Muscle layer of duodenum (tissue), 2 donors: Measurements from ENCODE around the gene MUC2.

ENCODE experiments used
- H3K27ac ChIP-seq: one replicate; pipeline ENCODE4 v1.7.0; 2013; ENCODE audit warnings: mild to moderate bottlenecking, low read length
- H3K27me3 ChIP-seq: one replicate; pipeline ENCODE4 v1.7.0; 2013; ENCODE audit warnings: low read depth, mild to moderate bottlenecking, control low read depth, low read length
- H3K36me3 ChIP-seq, 2 donors: one replicate each; pipeline ENCODE4 v1.7.0; 2013; ENCODE audit warnings: low read length in 2 of 2, control low read depth in 1 of 2, mild to moderate bottlenecking in 1 of 2; ENCODE audit not compliant: insufficient read depth in 2 of 2, control insufficient read depth in 1 of 2
- H3K4me1 ChIP-seq, 2 donors: one replicate each; pipeline ENCODE4 v1.7.0; 2013; ENCODE audit warnings: low read length in 2 of 2, mild to moderate bottlenecking in 2 of 2, control low read depth in 1 of 2, moderate library complexity in 1 of 2; ENCODE audit not compliant: insufficient read depth in 2 of 2, control insufficient read depth in 1 of 2
- H3K4me3 ChIP-seq, 2 donors: one replicate each; pipeline ENCODE4 v1.7.0; 2013; ENCODE audit warnings: low read length in 2 of 2, low read depth in 1 of 2, mild to moderate bottlenecking in 1 of 2
- H3K9me3 ChIP-seq, 2 donors: one replicate each; pipeline ENCODE4 v1.7.0; 2013; ENCODE audit warnings: low read length in 2 of 2, control low read depth in 1 of 2, mild to moderate bottlenecking in 1 of 2; ENCODE audit not compliant: control insufficient read depth in 1 of 2
- donor health status: healthy.

The MUC2 gene

GRCh38 chr11:1117992-1118391 lies 43.3 kb downstream of the MUC2 start:
- Histone ChIP-seq H3K27ac (no peak overlapping the region), H3K27me3 (no peaks in the 10 kb centered on the region), H3K4me1 (no peaks in the 10 kb centered on the region), H3K36me3 (no peaks in the 10 kb centered on the region), H3K9me3 (no peaks in the 10 kb centered on the region), H3K4me3 (no peak overlapping the region)

GRCh38 chr11:1118755-1119603 lies 44.3 kb downstream of the MUC2 start:
- Histone ChIP-seq H3K27ac (no peak overlapping the region), H3K4me3 (no peak overlapping the region), H3K9me3 (no peaks in the 10 kb centered on the region), H3K36me3 (no peaks in the 10 kb centered on the region), H3K4me1 (no peaks in the 10 kb centered on the region), H3K27me3 (no peaks in the 10 kb centered on the region)

GRCh38 chr11:1119604-1120146 lies 45.0 kb downstream of the MUC2 start:
- no peaks in the 10 kb centered on the region for H3K27me3 ChIP-seq
- no peaks in the 10 kb centered on the region for H3K4me1 ChIP-seq

GRCh38 chr11:1120532-1121330 lies 46.1 kb downstream of the MUC2 start:
- Histone ChIP-seq H3K4me3 (no peak overlapping the region), H3K27me3 (no peaks in the 10 kb centered on the region), H3K9me3 (no peaks in the 10 kb centered on the region), H3K27ac (no peak overlapping the region), H3K4me1 (no peaks in the 10 kb centered on the region), H3K36me3 (no peaks in the 10 kb centered on the region)

More at GRCh38 chr11:1119604-1120146, 45.0 kb downstream of the MUC2 start:
- H3K27ac ChIP-seq, result no peak overlapping the region
- no peaks in the 10 kb centered on the region for H3K9me3 ChIP-seq
- H3K36me3 ChIP-seq, result no peaks in the 10 kb centered on the region
- no peak overlapping the region for H3K4me3 ChIP-seq

- Histone ChIP-seq H3K36me3 (no peaks in the 10 kb centered on the region), H3K4me1 (no peaks in the 10 kb centered on the region), H3K27ac (no peak overlapping the region), H3K4me3 (no peak overlapping the region), H3K9me3 (no peaks in the 10 kb centered on the region), H3K27me3 (no peaks in the 10 kb centered on the region)
Observed at GRCh38 chr11:1121331-1121812, 46.7 kb downstream of the MUC2 start.

GRCh38 chr11:1121813-1122663 lies 47.4 kb downstream of the MUC2 start:
- Histone ChIP-seq H3K4me3 (no peak overlapping the region), H3K9me3 (no peaks in the 10 kb centered on the region), H3K4me1 (no peaks in the 10 kb centered on the region), H3K36me3 (no peaks in the 10 kb centered on the region), H3K27ac (no peak overlapping the region), H3K27me3 (no peaks in the 10 kb centered on the region)

- H3K27me3 ChIP-seq, result no peaks in the 10 kb centered on the region
Observed at GRCh38 chr11:1122664-1123002, 48.0 kb downstream of the MUC2 start.

GRCh38 chr11:1123970-1124369 lies 49.3 kb downstream of the MUC2 start:
- H3K4me1 ChIP-seq, result no peaks in the 10 kb centered on the region
- H3K27me3 ChIP-seq, result no peaks in the 10 kb centered on the region
- H3K27ac ChIP-seq, result no peak overlapping the region
- no peaks in the 10 kb centered on the region for H3K36me3 ChIP-seq
- no peaks in the 10 kb centered on the region for H3K9me3 ChIP-seq
- no peak overlapping the region for H3K4me3 ChIP-seq

More at GRCh38 chr11:1122664-1123002, 48.0 kb downstream of the MUC2 start:
- H3K4me3 ChIP-seq, result no peak overlapping the region
- no peak overlapping the region for H3K27ac ChIP-seq
- no peaks in the 10 kb centered on the region for H3K4me1 ChIP-seq
- no peaks in the 10 kb centered on the region for H3K36me3 ChIP-seq
- H3K9me3 ChIP-seq, result no peaks in the 10 kb centered on the region
